Thyroid gland (tissue), 4 donors: ENCODE measurements around the gene PCMTD2.

Experiments used
- CTCF ChIP-seq, 6 experiments: fragments of 200-600 bp in 3 of 6; fragments of 450-650 bp in 3 of 6; sonication (generic) in 3 of 6; IDR thresholded peaks; one replicate each; pipeline ENCODE4 v1.5.1; 2016 to 2019; ENCODE audit warnings: antibody characterized with exemption in 6 of 6, mild to moderate bottlenecking in 2 of 6, inconsistent platforms in 1 of 6, moderate library complexity in 1 of 6
- POLR2A ChIP-seq, 2 donors: fragments of 450-650 bp; IDR thresholded peaks; one replicate each; pipeline ENCODE4 v1.6.1; 2017; ENCODE audit warnings: antibody characterized with exemption in 2 of 2, mild to moderate bottlenecking in 2 of 2, moderate library complexity in 1 of 2

GRCh38 chr20:64214952-64215351 lies 40.6 kb upstream of the PCMTD2 start:
- TF ChIP-seq CTCF (IDR thresholded peaks at IDR 0.05): no peak
- TF ChIP-seq POLR2A (IDR thresholded peaks at IDR 0.05): no peak
